Osteocyte (in vitro differentiated cells): Measurements from ENCODE around the gene NBDY. TPM values are rescaled to one million over a fixed set of nuclear protein-coding genes. Genes with fewer than 3 reads are reported as not detected.

Source experiments
- DNase-seq: peaks from one replicate; pipeline ENCODE4 v3.0.0; 2021; ENCODE audit warnings: mixed read lengths; ENCODE audit not compliant: unreplicated experiment; ENCODE audit errors: extremely low spot score
- H3K27ac Mint-ChIP-seq: one replicate; pipeline ENCODE4 v1.8.0; 2021; ENCODE audit warnings: mild to moderate bottlenecking, mixed read lengths; ENCODE audit not compliant: unreplicated experiment
- H3K27me3 Mint-ChIP-seq: one replicate; pipeline ENCODE4 v1.8.0; 2021; ENCODE audit warnings: mixed read lengths; ENCODE audit not compliant: unreplicated experiment
- H3K36me3 Mint-ChIP-seq: one replicate; pipeline ENCODE4 v1.8.0; 2021; ENCODE audit warnings: mixed read lengths; ENCODE audit not compliant: unreplicated experiment
- H3K4me1 Mint-ChIP-seq: one replicate; pipeline ENCODE4 v1.8.0; 2021; ENCODE audit warnings: mixed read lengths; ENCODE audit not compliant: unreplicated experiment
- H3K4me3 Mint-ChIP-seq: one replicate; pipeline ENCODE4 v1.8.0; 2021; ENCODE audit warnings: mild to moderate bottlenecking, moderate library complexity, mixed read lengths; ENCODE audit not compliant: unreplicated experiment
- H3K9me3 Mint-ChIP-seq: one replicate; pipeline ENCODE4 v1.8.0; 2021; ENCODE audit warnings: mixed read lengths; ENCODE audit not compliant: unreplicated experiment
- CTCF ChIP-seq: fragments of 200-600 bp; sonication (generic); IDR thresholded peaks from 2 replicates; pipeline ENCODE4 v1.5.0; 2021; ENCODE audit warnings: antibody characterized with exemption, mild to moderate bottlenecking, moderate library complexity
- total RNA-seq: library from RNA; stranded (reverse); gene quantifications from 2 replicates; pipeline ENCODE4 v1.2.1, GENCODE V29; 2021

The NBDY gene
- total RNA-seq, 1 donor from 2014 or later: 61.1 TPM

- no peak for TF ChIP-seq CTCF
- Mint-ChIP-seq H3K4me1 (no peaks in the 10 kb centered on the region), H3K9me3 (no peaks in the 10 kb centered on the region), H3K4me3 (no peak overlapping the region), H3K27me3 (no peaks in the 10 kb centered on the region), H3K27ac (no peak overlapping the region), H3K36me3 (no peaks in the 10 kb centered on the region)
- no peak for DNase-seq
Observed at GRCh38 chrX:56782791-56783449, 53.9 kb downstream of the NBDY start.

GRCh38 chrX:56783450-56783831 is 54.4 kb downstream of the NBDY start:
- H3K4me3 Mint-ChIP-seq: no peak overlapping the region
- H3K27me3 Mint-ChIP-seq: no peaks in the 10 kb centered on the region
- no peaks in the 10 kb centered on the region for H3K4me1 Mint-ChIP-seq
- no peak for TF ChIP-seq CTCF
- DNase-seq: no peak
- H3K9me3 Mint-ChIP-seq: no peaks in the 10 kb centered on the region
- H3K27ac Mint-ChIP-seq: no peak overlapping the region
- H3K36me3 Mint-ChIP-seq: no peaks in the 10 kb centered on the region

GRCh38 chrX:56783996-56784620 is 55.1 kb downstream of the NBDY start:
- no peaks in the 10 kb centered on the region for H3K27me3 Mint-ChIP-seq
- H3K4me3 Mint-ChIP-seq: no peak overlapping the region
- DNase-seq: no peak
- H3K27ac Mint-ChIP-seq: no peak overlapping the region
- no peaks in the 10 kb centered on the region for H3K4me1 Mint-ChIP-seq
- no peaks in the 10 kb centered on the region for H3K9me3 Mint-ChIP-seq
- no peak for TF ChIP-seq CTCF
- peaks cover 2% of the 10 kb centered on the region for H3K36me3 Mint-ChIP-seq

GRCh38 chrX:56784666-56785065 is 55.6 kb downstream of the NBDY start:
- Mint-ChIP-seq H3K4me3 (no peak overlapping the region), H3K9me3 (no peaks in the 10 kb centered on the region), H3K36me3 (peaks cover 2% of the 10 kb centered on the region), H3K27me3 (no peaks in the 10 kb centered on the region), H3K27ac (no peak overlapping the region), H3K4me1 (no peaks in the 10 kb centered on the region)
- no peak for DNase-seq
- no peak for TF ChIP-seq CTCF

- TF ChIP-seq CTCF: no peak
- Mint-ChIP-seq H3K4me3 (no peak overlapping the region), H3K36me3 (peaks cover 2% of the 10 kb centered on the region), H3K27ac (no peak overlapping the region), H3K9me3 (no peaks in the 10 kb centered on the region), H3K27me3 (no peaks in the 10 kb centered on the region), H3K4me1 (no peaks in the 10 kb centered on the region)
- no peak for DNase-seq
Observed at GRCh38 chrX:56785442-56785841, 56.4 kb downstream of the NBDY start.
